ENCODE data around the gene ANXA3. TPM values are rescaled to one million over a fixed set of nuclear protein-coding genes. Genes with fewer than 3 reads are reported as not detected.

The ANXA3 gene
- polyA plus RNA-seq, 1 experiment, result 13.9 TPM

- CTCF ChIA-PET, result interaction anchor here (1.1 to 3.5 kb wide), 2 partner anchors 15 kb away, joined by 5 to 24 read pairs; no protein-coding TSS in a partner anchor
Observed at GRCh38 chr4:78659665-78660064, 108.1 kb downstream of the ANXA3 start.

More at GRCh38 chr4:78659665-78660064, 108.1 kb downstream of the ANXA3 start:
- Histone ChIP-seq H3K27ac (ENCODE audit: low read depth, low read length) (no peak overlapping the region), H3K9me3 (ENCODE audit: control insufficient read depth, insufficient read depth, low read length) (no peaks in the 10 kb centered on the region), H3K4me3 (ENCODE audit: low read depth, low read length) (no peak overlapping the region), H3K27me3 (ENCODE audit: control insufficient read depth, insufficient read depth, low read length) (no peaks in the 10 kb centered on the region)
- DNase-seq (ENCODE audit: low read depth, low spot score), result no peak
- POLR2A ChIA-PET, result no interaction called here
- TF ChIP-seq CTCF (IDR thresholded peaks at IDR 0.05; ENCODE audit: low read depth, low read length), result no peak

Small RNA genes within 50 kb of the gene (small RNA-seq; reads per million reads assigned to genes)
- not detected for gene HIGD1AP13 (ENCODE audit: insufficient read length, low read depth)
- not detected for gene RF00019 (ENCODE audit: insufficient read length, low read depth)

Other genes starting within 250 kb of the ANXA3 start
- gene BMP2K, start 224.6 kb downstream of the ANXA3 start, polyA plus RNA-seq (2011; rRNA removed), result 31.8 and 36.5 TPM in 2 replicates

All from AG04450 (cell line).